GM19023 (cell line): ENCODE results near the gene CLRN2.
"Not testable (repeated sequence)": the region's sequence is repeated elsewhere in the genome, so short reads cannot be mapped to it uniquely, and the experiment has no call there.

Experiments
- ATAC-seq: cut with Tn5 transposase; IDR thresholded peaks from one replicate; pipeline ENCODE4 v1.9.1; 2021; ENCODE audit warnings: mild to moderate bottlenecking, moderate library complexity; ENCODE audit not compliant: unreplicated experiment

Gene CLRN2

GRCh38 chr4:17544205-17544604 lies 29.2 kb downstream of the CLRN2 start:
- no peak for ATAC-seq

GRCh38 chr4:17544831-17545234 lies 29.9 kb downstream of the CLRN2 start:
- no peak for ATAC-seq

GRCh38 chr4:17545374-17546140 lies 30.6 kb downstream of the CLRN2 start:
- ATAC-seq = no peak

- ATAC-seq = no peak
Measured at GRCh38 chr4:17546222-17546621, 31.3 kb downstream of the CLRN2 start.

- no peak for ATAC-seq
Measured at GRCh38 chr4:17546678-17547077, 31.7 kb downstream of the CLRN2 start.

GRCh38 chr4:17550549-17550948 lies 35.6 kb downstream of the CLRN2 start:
- ATAC-seq = no peak

GRCh38 chr4:17552427-17552826 lies 37.5 kb downstream of the CLRN2 start:
- no peak for ATAC-seq

GRCh38 chr4:17554568-17554967 lies 39.6 kb downstream of the CLRN2 start:
- ATAC-seq = no peak

- ATAC-seq = no peak
Measured at GRCh38 chr4:17556498-17556897, 41.5 kb downstream of the CLRN2 start.

GRCh38 chr4:17557880-17558279 lies 42.9 kb downstream of the CLRN2 start:
- ATAC-seq = no peak

GRCh38 chr4:17558941-17559708 lies 44.2 kb downstream of the CLRN2 start:
- no peak for ATAC-seq

- ATAC-seq = no peak
Measured at GRCh38 chr4:17559709-17560048, 44.7 kb downstream of the CLRN2 start.

- ATAC-seq = no peak
Measured at GRCh38 chr4:17560065-17560673, 45.2 kb downstream of the CLRN2 start.

- no peak for ATAC-seq
Measured at GRCh38 chr4:17561195-17561909, 46.4 kb downstream of the CLRN2 start.

GRCh38 chr4:17562157-17562556 lies 47.2 kb downstream of the CLRN2 start:
- ATAC-seq = no peak

GRCh38 chr4:17565846-17566245 lies 50.9 kb downstream of the CLRN2 start:
- no peak for ATAC-seq

GRCh38 chr4:17567271-17567670 lies 52.3 kb downstream of the CLRN2 start:
- ATAC-seq = no peak

GRCh38 chr4:17574206-17574605 lies 59.2 kb downstream of the CLRN2 start:
- no peak for ATAC-seq

GRCh38 chr4:17575177-17575576 lies 60.2 kb downstream of the CLRN2 start:
- not testable (repeated sequence) for ATAC-seq
